Osteoblast (primary cell): ENCODE measurements around the gene TMEM185B. TPM values are rescaled to one million over a fixed set of nuclear protein-coding genes. Genes with fewer than 3 reads are reported as not detected.

ENCODE experiments used
- DNase-seq: peaks from one replicate; pipeline ENCODE4 v3.0.0; 2011; ENCODE audit warnings: low spot score, mixed read lengths; ENCODE audit not compliant: insufficient read length; ENCODE audit errors: missing footprints
- H2AFZ ChIP-seq: 2 replicates; pipeline ENCODE4 v1.6.0; 2011; ENCODE audit warnings: mild to moderate bottlenecking, low read length
- H3K27ac ChIP-seq: 2 replicates; pipeline ENCODE4 v1.5.1; 2011; ENCODE audit warnings: mild to moderate bottlenecking, low read depth, low read length, moderate library complexity
- H3K27me3 ChIP-seq: 2 replicates; pipeline ENCODE4 v1.6.0; 2012; ENCODE audit warnings: mild to moderate bottlenecking, control low read depth, inconsistent platforms, low read length, moderate library complexity; ENCODE audit not compliant: insufficient read depth
- H3K36me3 ChIP-seq: 2 replicates; pipeline ENCODE4 v1.5.1; 2011; ENCODE audit warnings: mild to moderate bottlenecking, low read length, control low read depth, moderate library complexity; ENCODE audit not compliant: insufficient read depth
- H3K4me1 ChIP-seq: 2 replicates; pipeline ENCODE4 v1.5.1; 2011; ENCODE audit warnings: mild to moderate bottlenecking, low read length, control low read depth, moderate library complexity; ENCODE audit not compliant: insufficient read depth
- H3K4me2 ChIP-seq: 2 replicates; pipeline ENCODE4 v1.6.0; 2011; ENCODE audit warnings: mild to moderate bottlenecking, low read length; ENCODE audit not compliant: insufficient read depth
- H3K4me3 ChIP-seq: fragments of 200-600 bp; sonication (generic); 3 replicates; pipeline ENCODE4 v1.5.1; 2012; ENCODE audit warnings: mild to moderate bottlenecking, low read length, inconsistent platforms; ENCODE audit not compliant: insufficient read depth
- H3K79me2 ChIP-seq: 2 replicates; pipeline ENCODE4 v1.6.0; 2012; ENCODE audit warnings: mild to moderate bottlenecking, low read length, control low read depth, inconsistent platforms; ENCODE audit not compliant: insufficient read depth
- H3K9me3 ChIP-seq: 2 replicates; pipeline ENCODE4 v1.5.1; 2011; ENCODE audit warnings: low read depth, low read length, control low read depth
- H4K20me1 ChIP-seq: 2 replicates; pipeline ENCODE4 v1.6.0; 2012; ENCODE audit warnings: mild to moderate bottlenecking, low read length, control low read depth; ENCODE audit not compliant: insufficient read depth
- total RNA-seq: library from RNA; depleted of rRNA; stranded (reverse); fragments of >200 nt; gene quantifications from 2 replicates; pipeline ENCODE4 v1.2.3, GENCODE V29; 2012
- TF ChIP-seq, protein P1 (sequence below): IDR thresholded peaks from 2 replicates; pipeline ENCODE4 v1.5.1; 2011; ENCODE audit warnings: mild to moderate bottlenecking, low read depth, low read length, moderate library complexity; ENCODE audit errors: extremely low read depth

The TMEM185B gene
- total RNA-seq, 1 donor: 46.7 TPM

DNA sequence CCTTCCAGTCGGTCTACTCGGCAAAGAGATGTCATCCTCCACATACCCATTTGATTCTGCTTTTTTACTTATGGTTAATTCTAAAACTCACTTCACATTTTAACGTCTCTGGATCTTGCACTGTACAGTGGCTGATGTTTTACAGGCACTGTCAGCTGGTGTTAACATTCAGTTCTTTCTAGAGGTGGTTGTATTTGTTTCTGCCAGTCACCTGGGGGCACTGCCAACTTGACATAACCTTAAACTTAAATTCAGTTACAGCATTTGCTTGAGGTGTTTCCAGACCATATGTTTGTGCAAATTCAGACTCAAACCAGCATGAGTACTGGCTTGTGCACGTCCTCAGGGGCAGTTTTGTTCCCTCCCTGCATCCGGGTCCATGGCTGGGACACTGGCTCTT is 5.3 kb upstream of the TMEM185B start:
- no peak overlapping the region for H3K27ac ChIP-seq
- no peaks in the 10 kb centered on the region for H3K9me3 ChIP-seq
- DNase-seq: no peak
- no peak overlapping the region for H2AFZ ChIP-seq
- TF ChIP-seq, protein P1, sequence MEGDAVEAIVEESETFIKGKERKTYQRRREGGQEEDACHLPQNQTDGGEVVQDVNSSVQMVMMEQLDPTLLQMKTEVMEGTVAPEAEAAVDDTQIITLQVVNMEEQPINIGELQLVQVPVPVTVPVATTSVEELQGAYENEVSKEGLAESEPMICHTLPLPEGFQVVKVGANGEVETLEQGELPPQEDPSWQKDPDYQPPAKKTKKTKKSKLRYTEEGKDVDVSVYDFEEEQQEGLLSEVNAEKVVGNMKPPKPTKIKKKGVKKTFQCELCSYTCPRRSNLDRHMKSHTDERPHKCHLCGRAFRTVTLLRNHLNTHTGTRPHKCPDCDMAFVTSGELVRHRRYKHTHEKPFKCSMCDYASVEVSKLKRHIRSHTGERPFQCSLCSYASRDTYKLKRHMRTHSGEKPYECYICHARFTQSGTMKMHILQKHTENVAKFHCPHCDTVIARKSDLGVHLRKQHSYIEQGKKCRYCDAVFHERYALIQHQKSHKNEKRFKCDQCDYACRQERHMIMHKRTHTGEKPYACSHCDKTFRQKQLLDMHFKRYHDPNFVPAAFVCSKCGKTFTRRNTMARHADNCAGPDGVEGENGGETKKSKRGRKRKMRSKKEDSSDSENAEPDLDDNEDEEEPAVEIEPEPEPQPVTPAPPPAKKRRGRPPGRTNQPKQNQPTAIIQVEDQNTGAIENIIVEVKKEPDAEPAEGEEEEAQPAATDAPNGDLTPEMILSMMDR: no peak
- H3K4me3 ChIP-seq: no peak overlapping the region
- H3K4me1 ChIP-seq: peaks cover 12% of the 10 kb centered on the region
- H4K20me1 ChIP-seq: no peaks in the 10 kb centered on the region
- H3K79me2 ChIP-seq: no peaks in the 10 kb centered on the region
- no peaks in the 10 kb centered on the region for H3K27me3 ChIP-seq
- H3K4me2 ChIP-seq: no peak overlapping the region
- no peaks in the 10 kb centered on the region for H3K36me3 ChIP-seq

DNA sequence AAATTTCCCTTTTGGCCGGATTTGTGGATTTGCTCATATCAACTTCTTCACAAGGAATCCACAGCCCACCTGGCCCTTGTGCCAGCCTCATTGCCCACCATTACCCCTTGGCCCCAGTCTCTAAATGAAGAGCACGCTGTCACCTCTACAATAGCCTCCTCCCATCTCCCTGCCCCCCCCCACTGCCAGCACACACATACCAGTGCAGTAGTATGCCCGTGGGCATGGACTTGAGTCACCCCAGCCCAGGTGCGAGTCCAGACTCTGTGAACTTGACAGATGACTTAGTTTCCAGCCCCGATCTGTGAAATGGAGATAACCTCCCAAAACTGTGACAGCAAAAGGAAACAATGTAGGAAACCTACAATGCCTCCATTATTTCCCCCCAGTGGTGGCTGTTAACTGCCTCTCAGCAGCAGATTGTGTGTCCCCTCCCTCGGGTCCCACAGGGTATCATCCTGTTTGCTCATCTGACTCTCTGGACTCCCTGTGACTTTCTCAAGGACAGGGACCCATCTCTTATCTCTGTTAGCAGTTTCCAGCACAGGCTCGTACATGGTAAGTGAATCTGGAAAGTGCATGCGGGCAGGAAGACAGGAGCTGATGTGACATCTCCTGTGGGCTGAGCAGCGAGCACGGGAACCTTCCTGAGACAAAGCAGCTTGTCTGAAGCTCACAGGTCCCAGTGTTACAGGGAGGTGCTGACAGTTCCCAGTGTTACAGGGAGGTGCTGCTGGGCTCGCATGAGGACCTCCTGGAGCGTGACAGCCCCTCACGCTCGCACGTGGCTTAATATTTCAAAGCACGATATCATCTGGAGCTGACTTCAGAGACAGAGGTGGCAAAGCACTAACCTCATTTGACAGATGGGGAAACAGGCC is 4.2 kb upstream of the TMEM185B start:
- TF ChIP-seq, protein P1: no peak
- no peak overlapping the region for H2AFZ ChIP-seq
- H3K4me2 ChIP-seq: no peak overlapping the region
- H3K36me3 ChIP-seq: no peaks in the 10 kb centered on the region
- H3K9me3 ChIP-seq: no peaks in the 10 kb centered on the region
- H3K79me2 ChIP-seq: peaks cover 6% of the 10 kb centered on the region
- peaks cover 12% of the 10 kb centered on the region for H3K4me1 ChIP-seq
- H4K20me1 ChIP-seq: no peaks in the 10 kb centered on the region
- no peaks in the 10 kb centered on the region for H3K27me3 ChIP-seq
- DNase-seq: no peak
- H3K4me3 ChIP-seq: no peak overlapping the region
- H3K27ac ChIP-seq: no peak overlapping the region

DNA sequence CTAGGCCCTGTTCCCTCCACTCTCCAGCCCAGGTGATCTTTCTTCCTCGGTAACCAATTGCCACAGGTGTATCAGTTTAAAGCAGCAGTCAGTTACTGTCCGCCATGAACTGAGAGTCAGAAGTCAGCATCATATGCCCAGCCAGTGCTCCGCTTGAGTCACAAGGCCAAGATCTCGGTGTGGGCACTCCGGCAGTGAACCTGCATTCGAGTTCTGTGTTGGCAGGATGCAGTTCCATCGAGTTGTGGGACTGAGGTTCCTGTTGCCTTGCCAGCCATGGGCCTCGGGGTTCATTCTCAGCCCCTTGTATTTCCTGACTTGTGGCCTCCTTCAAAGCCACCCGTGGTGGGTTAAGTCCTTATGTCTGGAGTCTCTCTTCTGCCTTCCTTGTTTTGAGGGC is 3.1 kb upstream of the TMEM185B start:
- no peak for DNase-seq
- H3K27ac ChIP-seq: no peak overlapping the region
- no peaks in the 10 kb centered on the region for H3K9me3 ChIP-seq
- no peaks in the 10 kb centered on the region for H4K20me1 ChIP-seq
- no peaks in the 10 kb centered on the region for H3K36me3 ChIP-seq
- H3K4me2 ChIP-seq: no peak overlapping the region
- H3K27me3 ChIP-seq: no peaks in the 10 kb centered on the region
- TF ChIP-seq, protein P1: no peak
- no peak overlapping the region for H3K4me3 ChIP-seq
- peaks cover 14% of the 10 kb centered on the region for H3K79me2 ChIP-seq
- H3K4me1 ChIP-seq: peaks cover 17% of the 10 kb centered on the region
- H2AFZ ChIP-seq: no peak overlapping the region

DNA sequence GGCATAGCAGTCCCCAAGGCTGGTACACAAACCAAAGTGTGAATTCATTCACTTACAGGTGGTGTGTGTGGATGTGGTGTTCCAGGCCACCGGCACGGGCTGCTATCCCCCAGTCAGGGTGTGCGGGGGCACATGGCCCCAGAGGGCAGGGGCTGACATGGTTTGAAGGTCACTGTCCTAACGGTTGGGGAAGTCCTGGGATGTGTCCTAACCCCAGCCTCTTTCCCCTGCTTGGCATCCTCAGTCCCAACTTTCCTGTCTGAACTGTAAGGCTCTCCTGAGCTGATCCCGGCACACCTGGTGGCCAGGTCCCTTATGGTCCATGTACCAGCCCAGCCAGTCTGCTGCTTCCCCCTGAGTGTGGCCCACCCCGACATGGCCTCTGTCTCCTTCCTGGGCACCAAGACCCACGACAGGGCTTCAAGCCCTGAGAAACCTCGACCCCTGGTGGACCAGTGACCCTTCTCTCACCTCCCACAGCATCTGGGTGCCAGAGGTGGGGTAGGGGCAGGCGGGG is 2.4 kb upstream of the TMEM185B start:
- TF ChIP-seq, protein P1: no peak
- no peak overlapping the region for H3K27ac ChIP-seq
- H3K4me2 ChIP-seq: no peak overlapping the region
- H4K20me1 ChIP-seq: no peaks in the 10 kb centered on the region
- no peaks in the 10 kb centered on the region for H3K9me3 ChIP-seq
- H3K4me3 ChIP-seq: no peak overlapping the region
- peaks cover 22% of the 10 kb centered on the region for H3K4me1 ChIP-seq
- no peak overlapping the region for H2AFZ ChIP-seq
- DNase-seq: no peak
- no peaks in the 10 kb centered on the region for H3K27me3 ChIP-seq
- peaks cover 19% of the 10 kb centered on the region for H3K79me2 ChIP-seq
- no peaks in the 10 kb centered on the region for H3K36me3 ChIP-seq
